ENCODE measurements around the gene USHBP1.

The USHBP1 gene

GRCh38 chr19:17259118-17259780, 5.3 kb downstream of the USHBP1 start:
- no peaks in the 10 kb centered on the region for H4K20me1 ChIP-seq (ENCODE audit: low read depth, low read length)
- no peak overlapping the region for H3K27ac ChIP-seq (ENCODE audit: low read depth, low read length)
- H3K27me3 ChIP-seq (ENCODE audit: low read length) = no peaks in the 10 kb centered on the region
- H3K9me2 ChIP-seq (replicated peaks; ENCODE audit: insufficient read depth, low read length) = no peaks in the 10 kb centered on the region
- no peaks in the 10 kb centered on the region for H3K9me3 ChIP-seq (ENCODE audit: insufficient read depth, low read length)
- H3K9ac ChIP-seq (ENCODE audit: low read length) = no peak overlapping the region
- no peak overlapping the region for H3K4me2 ChIP-seq (ENCODE audit: low read depth, low read length, poor library complexity, severe bottlenecking)
- no peak for TF ChIP-seq EZH2phosphoT487 (conservative IDR thresholded peaks at IDR 0.05; ENCODE audit: low read length)
- TF ChIP-seq, protein P1, sequence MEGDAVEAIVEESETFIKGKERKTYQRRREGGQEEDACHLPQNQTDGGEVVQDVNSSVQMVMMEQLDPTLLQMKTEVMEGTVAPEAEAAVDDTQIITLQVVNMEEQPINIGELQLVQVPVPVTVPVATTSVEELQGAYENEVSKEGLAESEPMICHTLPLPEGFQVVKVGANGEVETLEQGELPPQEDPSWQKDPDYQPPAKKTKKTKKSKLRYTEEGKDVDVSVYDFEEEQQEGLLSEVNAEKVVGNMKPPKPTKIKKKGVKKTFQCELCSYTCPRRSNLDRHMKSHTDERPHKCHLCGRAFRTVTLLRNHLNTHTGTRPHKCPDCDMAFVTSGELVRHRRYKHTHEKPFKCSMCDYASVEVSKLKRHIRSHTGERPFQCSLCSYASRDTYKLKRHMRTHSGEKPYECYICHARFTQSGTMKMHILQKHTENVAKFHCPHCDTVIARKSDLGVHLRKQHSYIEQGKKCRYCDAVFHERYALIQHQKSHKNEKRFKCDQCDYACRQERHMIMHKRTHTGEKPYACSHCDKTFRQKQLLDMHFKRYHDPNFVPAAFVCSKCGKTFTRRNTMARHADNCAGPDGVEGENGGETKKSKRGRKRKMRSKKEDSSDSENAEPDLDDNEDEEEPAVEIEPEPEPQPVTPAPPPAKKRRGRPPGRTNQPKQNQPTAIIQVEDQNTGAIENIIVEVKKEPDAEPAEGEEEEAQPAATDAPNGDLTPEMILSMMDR (IDR thresholded peaks at IDR 0.05; ENCODE audit: insufficient read depth, low read length, poor library complexity, severe bottlenecking) = no peak
- peaks cover 4% of the 10 kb centered on the region; the same call in 1 of the 2 replicates for H3F3A ChIP-seq (ENCODE audit: insufficient read depth)
- no peaks in the 10 kb centered on the region for H3K36me3 ChIP-seq (ENCODE audit: low read length)
- H3K79me2 ChIP-seq (ENCODE audit: insufficient read depth, low read length) = no peaks in the 10 kb centered on the region
- H2AFZ ChIP-seq (ENCODE audit: low read depth, low read length, severe bottlenecking) = no peak overlapping the region
- no peak overlapping the region for H3K4me3 ChIP-seq (ENCODE audit: insufficient read depth, low read length, poor library complexity, severe bottlenecking)

GRCh38 chr19:17256130-17256529, 8.4 kb downstream of the USHBP1 start:
- Histone ChIP-seq H3F3A (ENCODE audit: insufficient read depth) (no peaks in the 10 kb centered on the region), H3K9ac (ENCODE audit: low read length) (no peak overlapping the region), H3K9me2 (replicated peaks; ENCODE audit: insufficient read depth, low read length) (no peaks in the 10 kb centered on the region), H3K27ac (ENCODE audit: low read depth, low read length) (no peak overlapping the region), H3K79me2 (ENCODE audit: insufficient read depth, low read length) (no peaks in the 10 kb centered on the region), H3K9me3 (ENCODE audit: insufficient read depth, low read length) (no peaks in the 10 kb centered on the region), H2AFZ (ENCODE audit: low read depth, low read length, severe bottlenecking) (no peak overlapping the region), H3K27me3 (ENCODE audit: low read length) (no peaks in the 10 kb centered on the region), H3K4me3 (ENCODE audit: insufficient read depth, low read length, poor library complexity, severe bottlenecking) (no peak overlapping the region), H3K4me2 (ENCODE audit: low read depth, low read length, poor library complexity, severe bottlenecking) (no peak overlapping the region), H3K36me3 (ENCODE audit: low read length) (no peaks in the 10 kb centered on the region), H4K20me1 (ENCODE audit: low read depth, low read length) (no peaks in the 10 kb centered on the region)
- no peak for TF ChIP-seq EZH2phosphoT487 (conservative IDR thresholded peaks at IDR 0.05; ENCODE audit: low read length)
- TF ChIP-seq, protein P1 (IDR thresholded peaks at IDR 0.05; ENCODE audit: insufficient read depth, low read length, poor library complexity, severe bottlenecking) = no peak

DNA sequence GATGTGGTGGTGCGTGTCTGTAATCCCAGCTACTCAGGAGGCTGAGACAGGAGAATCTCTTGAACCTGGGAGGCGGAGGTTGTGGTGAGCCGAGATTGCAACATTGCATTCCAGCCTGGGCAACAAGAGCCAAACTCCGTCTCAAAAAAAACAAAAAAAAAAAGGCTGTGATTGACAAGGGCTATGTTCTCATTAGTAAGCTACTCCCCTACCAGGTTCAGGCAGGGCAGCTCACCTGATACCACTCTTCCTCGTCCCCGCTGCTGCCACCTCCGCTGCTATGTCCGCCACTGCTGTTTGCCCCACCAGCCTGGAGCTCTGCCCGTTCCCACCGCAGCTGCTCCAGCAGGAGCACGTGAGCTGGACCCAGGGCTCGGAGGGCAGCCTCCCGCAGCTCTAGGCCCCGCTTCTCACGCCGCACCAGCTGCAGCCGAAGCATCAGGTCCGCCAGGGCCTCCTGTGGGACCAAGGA, 9.4 kb downstream of the USHBP1 start:
- H4K20me1 ChIP-seq (ENCODE audit: low read depth, low read length) = no peaks in the 10 kb centered on the region
- no peak overlapping the region for H3K4me3 ChIP-seq (ENCODE audit: insufficient read depth, low read length, poor library complexity, severe bottlenecking)
- H2AFZ ChIP-seq (ENCODE audit: low read depth, low read length, severe bottlenecking) = no peak overlapping the region
- no peaks in the 10 kb centered on the region for H3K27me3 ChIP-seq (ENCODE audit: low read length)
- no peaks in the 10 kb centered on the region for H3F3A ChIP-seq (ENCODE audit: insufficient read depth)
- H3K4me2 ChIP-seq (ENCODE audit: low read depth, low read length, poor library complexity, severe bottlenecking) = no peak overlapping the region
- no peaks in the 10 kb centered on the region for H3K9me2 ChIP-seq (replicated peaks; ENCODE audit: insufficient read depth, low read length)
- no peak for TF ChIP-seq EZH2phosphoT487 (conservative IDR thresholded peaks at IDR 0.05; ENCODE audit: low read length)
- TF ChIP-seq, protein P1 (IDR thresholded peaks at IDR 0.05; ENCODE audit: insufficient read depth, low read length, poor library complexity, severe bottlenecking) = no peak
- no peaks in the 10 kb centered on the region for H3K36me3 ChIP-seq (ENCODE audit: low read length)
- no peaks in the 10 kb centered on the region for H3K79me2 ChIP-seq (ENCODE audit: insufficient read depth, low read length)
- no peak overlapping the region for H3K9ac ChIP-seq (ENCODE audit: low read length)
- no peak overlapping the region for H3K27ac ChIP-seq (ENCODE audit: low read depth, low read length)
- H3K9me3 ChIP-seq (ENCODE audit: insufficient read depth, low read length) = no peaks in the 10 kb centered on the region
